DOHH2 (cell line): ENCODE results near the gene CNNM3.

Experiments used
- H3F3A ChIP-seq: fragments of 200-600 bp; sonication (generic), shearing (Covaris generic); 2 replicates; pipeline ENCODE4 v1.6.0; 2016; ENCODE audit warnings: antibody characterized with exemption, mild to moderate bottlenecking; ENCODE audit not compliant: control insufficient read depth, insufficient read depth
- H3K27ac ChIP-seq: fragments of 200-600 bp; sonication (generic); 2 replicates; pipeline ENCODE4 v1.5.1; 2014; ENCODE audit warnings: low read depth, mild to moderate bottlenecking, low read length, moderate library complexity
- H3K27me3 ChIP-seq: fragments of 200-600 bp; sonication (generic); 2 replicates; pipeline ENCODE4 v1.6.1; 2014; ENCODE audit warnings: mild to moderate bottlenecking, low read length, mixed read lengths; ENCODE audit not compliant: control insufficient read depth
- H3K36me3 ChIP-seq: fragments of 200-600 bp; sonication (generic); 2 replicates; pipeline ENCODE4 v1.6.1; 2014; ENCODE audit warnings: mild to moderate bottlenecking, low read length, moderate library complexity, mixed read lengths; ENCODE audit not compliant: control insufficient read depth
- H3K4me1 ChIP-seq: fragments of 200-600 bp; sonication (generic); 2 replicates; pipeline ENCODE4 v1.6.1; 2014; ENCODE audit warnings: mild to moderate bottlenecking, low read length, mixed read lengths; ENCODE audit not compliant: control insufficient read depth
- H3K4me2 ChIP-seq: fragments of 200-600 bp; sonication (generic); 2 replicates; pipeline ENCODE4 v1.6.0; 2014; ENCODE audit warnings: mild to moderate bottlenecking, low read length, moderate library complexity
- H3K4me3 ChIP-seq: fragments of 200-600 bp; sonication (generic); 2 replicates; pipeline ENCODE4 v1.5.1; 2014; ENCODE audit warnings: mild to moderate bottlenecking, low read length, mixed read lengths
- H3K79me2 ChIP-seq: fragments of 200-600 bp; sonication (generic); 2 replicates; pipeline ENCODE4 v1.6.1; 2014; ENCODE audit warnings: mild to moderate bottlenecking, low read length, mixed read lengths; ENCODE audit not compliant: control insufficient read depth
- H3K9me2 ChIP-seq: fragments of 200-600 bp; sonication (generic); replicated peaks from 2 replicates; pipeline ENCODE4 v1.6.1; 2014; ENCODE audit warnings: mild to moderate bottlenecking, low read length, mixed read lengths; ENCODE audit not compliant: control insufficient read depth
- H3K9me3 ChIP-seq: fragments of 200-600 bp; sonication (generic); 2 replicates; pipeline ENCODE4 v1.6.1; 2014; ENCODE audit warnings: antibody characterized with exemption, low read length, mixed read lengths; ENCODE audit not compliant: control insufficient read depth, insufficient read depth
- H4K20me1 ChIP-seq: fragments of 200-600 bp; sonication (generic); 2 replicates; pipeline ENCODE4 v1.6.0; 2014; ENCODE audit warnings: low read depth, mild to moderate bottlenecking, antibody characterized with exemption, low read length, moderate library complexity; ENCODE audit not compliant: control insufficient read depth, insufficient read depth
- EZH2phosphoT487 ChIP-seq: fragments of 200-600 bp; sonication (generic); IDR thresholded peaks from 2 replicates; pipeline ENCODE4 v1.6.1; 2017; ENCODE audit warnings: borderline replicate concordance, mild to moderate bottlenecking, antibody characterized with exemption, low read length, moderate library complexity, mixed read lengths
- TF ChIP-seq, protein P1 (sequence below): fragments of 200-600 bp; sonication (generic); IDR thresholded peaks from one replicate; pipeline ENCODE4 v1.5.1; 2014; ENCODE audit warnings: antibody characterized with exemption, mild to moderate bottlenecking, low read depth, low read length; ENCODE audit not compliant: poor library complexity, severe bottlenecking

Gene CNNM3

DNA sequence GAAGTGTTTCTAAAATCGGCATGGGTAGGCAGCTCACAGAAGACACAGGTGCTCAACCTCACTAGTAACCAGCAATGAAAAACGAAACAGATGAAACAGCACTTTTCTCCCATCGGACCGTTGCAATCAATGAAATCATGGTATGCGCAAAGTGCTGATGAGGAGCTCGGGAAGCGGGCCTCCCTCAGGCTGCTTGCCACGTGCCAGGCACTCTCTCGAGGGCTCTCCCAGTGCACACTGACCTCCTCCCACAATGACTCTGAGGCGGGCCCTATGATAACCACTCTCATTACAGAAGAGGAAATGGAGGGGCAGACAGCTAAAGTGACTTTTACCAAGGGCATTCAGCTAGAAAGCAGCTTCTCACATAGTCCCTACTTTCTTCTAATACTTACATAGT is 31.5 kb downstream of the CNNM3 start:
- H3K36me3 ChIP-seq, result peaks cover 23% of the 10 kb centered on the region

DNA sequence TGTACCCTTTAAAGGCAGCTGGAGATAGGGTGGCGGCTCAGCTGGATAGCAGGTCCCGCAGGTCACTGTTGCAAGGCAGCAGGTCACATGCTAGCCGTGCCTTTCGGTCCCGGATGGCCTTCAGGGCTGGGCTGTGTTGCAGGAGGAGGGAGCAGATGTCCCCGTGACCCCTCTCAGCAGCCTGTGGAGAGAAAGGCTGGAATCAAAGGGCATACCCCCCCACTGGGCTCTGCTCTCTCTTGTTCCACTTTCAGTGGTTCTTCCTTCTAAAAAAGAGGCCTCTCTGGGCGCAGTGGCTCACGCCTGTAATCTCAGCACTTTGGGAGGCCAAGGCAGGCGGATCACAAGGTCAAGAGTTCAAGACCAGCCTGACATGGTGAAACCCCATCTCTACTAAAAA is 32.2 kb downstream of the CNNM3 start:
- TF ChIP-seq, protein P1, sequence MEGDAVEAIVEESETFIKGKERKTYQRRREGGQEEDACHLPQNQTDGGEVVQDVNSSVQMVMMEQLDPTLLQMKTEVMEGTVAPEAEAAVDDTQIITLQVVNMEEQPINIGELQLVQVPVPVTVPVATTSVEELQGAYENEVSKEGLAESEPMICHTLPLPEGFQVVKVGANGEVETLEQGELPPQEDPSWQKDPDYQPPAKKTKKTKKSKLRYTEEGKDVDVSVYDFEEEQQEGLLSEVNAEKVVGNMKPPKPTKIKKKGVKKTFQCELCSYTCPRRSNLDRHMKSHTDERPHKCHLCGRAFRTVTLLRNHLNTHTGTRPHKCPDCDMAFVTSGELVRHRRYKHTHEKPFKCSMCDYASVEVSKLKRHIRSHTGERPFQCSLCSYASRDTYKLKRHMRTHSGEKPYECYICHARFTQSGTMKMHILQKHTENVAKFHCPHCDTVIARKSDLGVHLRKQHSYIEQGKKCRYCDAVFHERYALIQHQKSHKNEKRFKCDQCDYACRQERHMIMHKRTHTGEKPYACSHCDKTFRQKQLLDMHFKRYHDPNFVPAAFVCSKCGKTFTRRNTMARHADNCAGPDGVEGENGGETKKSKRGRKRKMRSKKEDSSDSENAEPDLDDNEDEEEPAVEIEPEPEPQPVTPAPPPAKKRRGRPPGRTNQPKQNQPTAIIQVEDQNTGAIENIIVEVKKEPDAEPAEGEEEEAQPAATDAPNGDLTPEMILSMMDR, result no peak
- TF ChIP-seq EZH2phosphoT487, result no peak
- Histone ChIP-seq H3K9me3 (no peaks in the 10 kb centered on the region), H3K79me2 (no peaks in the 10 kb centered on the region), H3K4me2 (no peak overlapping the region), H3F3A (no peaks in the 10 kb centered on the region), H3K9me2 (no peaks in the 10 kb centered on the region), H4K20me1 (no peaks in the 10 kb centered on the region), H3K27ac (no peak overlapping the region), H3K27me3 (no peaks in the 10 kb centered on the region), H3K4me1 (no peaks in the 10 kb centered on the region), H3K4me3 (no peak overlapping the region), H3K36me3 (peaks cover 30% of the 10 kb centered on the region)

More for the DNA sequence above, 31.5 kb downstream of the CNNM3 start:
- Histone ChIP-seq H3K9me2 (no peaks in the 10 kb centered on the region), H3F3A (no peaks in the 10 kb centered on the region), H3K9me3 (no peaks in the 10 kb centered on the region), H3K27me3 (no peaks in the 10 kb centered on the region), H3K27ac (no peak overlapping the region), H3K79me2 (no peaks in the 10 kb centered on the region), H3K4me2 (no peak overlapping the region), H3K4me3 (no peak overlapping the region), H3K4me1 (no peaks in the 10 kb centered on the region), H4K20me1 (no peaks in the 10 kb centered on the region)
- TF ChIP-seq EZH2phosphoT487, result no peak
- TF ChIP-seq, protein P1, result no peak

DNA sequence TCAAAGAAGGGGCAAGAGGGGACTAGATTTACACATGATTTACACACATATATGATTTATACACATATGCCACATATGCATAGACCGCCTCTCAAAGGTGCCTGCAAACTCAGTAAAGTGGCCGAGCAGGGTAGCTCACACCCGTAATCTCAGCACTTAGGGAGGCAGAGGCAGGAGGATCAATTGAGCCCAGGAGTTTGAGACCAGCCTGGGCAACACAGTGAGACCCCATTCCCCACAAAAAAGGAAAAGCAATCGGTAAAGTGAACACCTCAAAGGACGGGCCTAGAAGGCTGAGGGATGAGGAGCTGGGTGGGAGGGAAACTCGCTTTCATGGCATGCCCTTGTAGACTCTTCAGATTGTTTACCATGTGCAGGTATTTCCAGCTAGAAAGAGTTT is 36.6 kb downstream of the CNNM3 start:
- no peaks in the 10 kb centered on the region for H3K9me3 ChIP-seq
- peaks cover 28% of the 10 kb centered on the region for H3K36me3 ChIP-seq
- no peak overlapping the region for H3K4me2 ChIP-seq
- peaks cover 15% of the 10 kb centered on the region for H3K4me1 ChIP-seq
- H4K20me1 ChIP-seq, result no peaks in the 10 kb centered on the region; the same call in 1 of the 2 replicates
- H3K27ac ChIP-seq, result no peak overlapping the region
- no peaks in the 10 kb centered on the region for H3F3A ChIP-seq
- no peaks in the 10 kb centered on the region for H3K27me3 ChIP-seq
- TF ChIP-seq EZH2phosphoT487, result no peak
- TF ChIP-seq, protein P1, result no peak
- H3K4me3 ChIP-seq, result no peak overlapping the region
- H3K79me2 ChIP-seq, result peaks cover 16% of the 10 kb centered on the region
- no peaks in the 10 kb centered on the region for H3K9me2 ChIP-seq
